Effector memory CD4-positive, alpha-beta T cell (primary cell): ENCODE results near the gene CFAP61.

Experiments
- DNase-seq, 3 donors: peaks; one replicate each; pipeline ENCODE4 v3.0.0-alpha.2; 2020
- H3K27ac ChIP-seq: 2 replicates; pipeline ENCODE4 v1.7.0; 2013; ENCODE audit warnings: mild to moderate bottlenecking, low read length, moderate library complexity; ENCODE audit not compliant: insufficient read depth, poor library complexity, severe bottlenecking
- H3K27me3 ChIP-seq: replicated peaks from 2 replicates; pipeline ENCODE4 v1.7.0; 2013; ENCODE audit warnings: mild to moderate bottlenecking, low read length; ENCODE audit not compliant: insufficient read depth, control insufficient read depth, poor library complexity, severe bottlenecking
- H3K36me3 ChIP-seq: 2 replicates; pipeline ENCODE4 v1.7.0; 2013; ENCODE audit warnings: mild to moderate bottlenecking, low read length, moderate library complexity; ENCODE audit not compliant: control insufficient read depth, insufficient read depth
- H3K4me1 ChIP-seq: 2 replicates; pipeline ENCODE4 v1.7.0; 2013; ENCODE audit warnings: low read length, mild to moderate bottlenecking; ENCODE audit not compliant: control insufficient read depth, insufficient read depth, poor library complexity, severe bottlenecking
- H3K4me3 ChIP-seq: 2 replicates; pipeline ENCODE4 v1.7.0; 2013; ENCODE audit warnings: low read length, low read depth, mild to moderate bottlenecking; ENCODE audit not compliant: insufficient read depth, poor library complexity, severe bottlenecking
- H3K9me3 ChIP-seq: 2 replicates; pipeline ENCODE4 v1.7.0; 2013; ENCODE audit warnings: mild to moderate bottlenecking, low read length, moderate library complexity; ENCODE audit not compliant: control insufficient read depth

CFAP61 gene

DNA sequence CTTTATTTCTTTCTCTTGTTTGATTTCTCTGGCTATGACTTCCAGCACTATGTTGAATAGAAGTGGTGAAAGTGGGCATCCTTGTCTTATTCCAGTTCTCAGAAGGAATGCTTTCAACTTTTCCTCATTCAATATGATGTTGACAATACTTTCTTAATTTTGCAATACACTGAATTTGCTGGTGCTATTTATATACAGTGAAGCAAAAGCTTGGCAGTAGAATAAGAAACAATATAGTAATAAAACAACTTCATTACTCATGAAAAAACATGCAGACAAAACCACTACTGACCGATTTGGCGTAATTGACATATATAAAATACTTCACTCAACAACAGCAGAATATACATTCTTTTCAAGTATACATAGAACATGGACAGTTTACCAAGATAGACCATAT is 96.4 kb downstream of the CFAP61 start:
- Histone ChIP-seq H3K36me3 (no peaks in the 10 kb centered on the region), H3K9me3 (no peaks in the 10 kb centered on the region), H3K27me3 (no peaks in the 10 kb centered on the region), H3K4me1 (no peaks in the 10 kb centered on the region), H3K4me3 (no peak overlapping the region), H3K27ac (no peak overlapping the region)
- no peak for DNase-seq

- Histone ChIP-seq H3K4me1 (no peaks in the 10 kb centered on the region), H3K27ac (no peak overlapping the region), H3K36me3 (no peaks in the 10 kb centered on the region), H3K27me3 (no peaks in the 10 kb centered on the region), H3K4me3 (no peak overlapping the region), H3K9me3 (no peaks in the 10 kb centered on the region)
- DNase-seq = no peak
Measured at GRCh38 chr20:20150241-20150640, 97.9 kb downstream of the CFAP61 start.

GRCh38 chr20:20160520-20160919 is 108.2 kb downstream of the CFAP61 start:
- no peak for DNase-seq
- H3K36me3 ChIP-seq = no peaks in the 10 kb centered on the region
- H3K4me1 ChIP-seq = no peaks in the 10 kb centered on the region
- H3K9me3 ChIP-seq = no peaks in the 10 kb centered on the region
- H3K27me3 ChIP-seq = no peaks in the 10 kb centered on the region
- no peak overlapping the region for H3K4me3 ChIP-seq
- H3K27ac ChIP-seq = no peak overlapping the region

- Histone ChIP-seq H3K4me1 (no peaks in the 10 kb centered on the region), H3K4me3 (no peak overlapping the region), H3K36me3 (no peaks in the 10 kb centered on the region), H3K27ac (no peak overlapping the region), H3K27me3 (no peaks in the 10 kb centered on the region), H3K9me3 (no peaks in the 10 kb centered on the region)
- DNase-seq = no peak
Measured at GRCh38 chr20:20161611-20162010, 109.3 kb downstream of the CFAP61 start.

DNA sequence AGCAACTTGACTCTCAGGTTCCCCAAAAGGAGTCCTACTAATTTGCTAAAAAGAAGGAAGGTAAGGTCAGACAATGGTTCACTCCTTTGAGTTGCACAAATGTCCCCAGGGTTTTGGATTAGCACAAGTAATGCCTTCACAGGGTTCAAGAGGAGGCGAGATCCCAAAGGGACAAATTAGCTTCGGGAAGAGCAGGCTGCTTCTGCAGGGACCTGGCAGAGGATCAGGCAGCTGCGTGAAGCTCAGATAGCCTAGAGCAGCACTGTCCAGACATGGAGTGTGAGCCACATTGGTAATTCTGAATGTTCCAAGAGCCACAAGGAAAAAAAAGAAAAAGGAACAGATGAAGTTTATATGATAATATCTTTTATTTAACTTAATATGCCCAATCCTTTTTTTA is 115.4 kb downstream of the CFAP61 start:
- no peak for DNase-seq
- Histone ChIP-seq H3K36me3 (no peaks in the 10 kb centered on the region), H3K27me3 (no peaks in the 10 kb centered on the region), H3K9me3 (no peaks in the 10 kb centered on the region), H3K27ac (no peak overlapping the region), H3K4me3 (no peak overlapping the region), H3K4me1 (no peaks in the 10 kb centered on the region)

DNA sequence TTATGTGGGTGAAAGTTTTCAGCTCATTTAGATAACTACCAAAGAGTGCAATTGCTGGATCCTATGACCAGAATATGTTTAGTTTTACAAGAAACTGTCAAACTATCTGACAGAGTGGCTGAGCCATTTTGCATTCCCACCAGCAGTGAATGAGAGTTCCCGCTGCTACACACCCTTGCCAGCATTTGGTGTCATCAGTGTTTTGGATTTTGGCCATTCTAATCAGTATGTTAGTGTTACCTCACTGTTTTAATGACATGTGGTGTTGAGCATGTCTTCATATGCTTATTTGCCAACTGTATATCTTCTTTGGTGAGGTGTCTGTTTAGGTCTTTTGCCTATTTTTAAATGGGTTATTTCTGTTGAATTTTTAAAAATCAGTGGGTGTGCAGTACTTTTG is 120.9 kb downstream of the CFAP61 start:
- no peak for DNase-seq
- Histone ChIP-seq H3K9me3 (no peaks in the 10 kb centered on the region), H3K36me3 (no peaks in the 10 kb centered on the region), H3K4me1 (no peaks in the 10 kb centered on the region), H3K27ac (no peak overlapping the region), H3K4me3 (no peak overlapping the region), H3K27me3 (no peaks in the 10 kb centered on the region)

- Histone ChIP-seq H3K27me3 (no peaks in the 10 kb centered on the region), H3K36me3 (no peaks in the 10 kb centered on the region), H3K4me1 (no peaks in the 10 kb centered on the region), H3K4me3 (no peak overlapping the region), H3K9me3 (no peaks in the 10 kb centered on the region), H3K27ac (no peak overlapping the region)
- no peak for DNase-seq
Measured at GRCh38 chr20:20174089-20174835, 121.9 kb downstream of the CFAP61 start.

- no peak overlapping the region for H3K27ac ChIP-seq
- no peak for DNase-seq
- H3K27me3 ChIP-seq = no peaks in the 10 kb centered on the region
- no peaks in the 10 kb centered on the region for H3K9me3 ChIP-seq
- no peak overlapping the region for H3K4me3 ChIP-seq
- H3K36me3 ChIP-seq = no peaks in the 10 kb centered on the region
- no peaks in the 10 kb centered on the region for H3K4me1 ChIP-seq
Measured at GRCh38 chr20:20181322-20181721, 129.0 kb downstream of the CFAP61 start.

DNA sequence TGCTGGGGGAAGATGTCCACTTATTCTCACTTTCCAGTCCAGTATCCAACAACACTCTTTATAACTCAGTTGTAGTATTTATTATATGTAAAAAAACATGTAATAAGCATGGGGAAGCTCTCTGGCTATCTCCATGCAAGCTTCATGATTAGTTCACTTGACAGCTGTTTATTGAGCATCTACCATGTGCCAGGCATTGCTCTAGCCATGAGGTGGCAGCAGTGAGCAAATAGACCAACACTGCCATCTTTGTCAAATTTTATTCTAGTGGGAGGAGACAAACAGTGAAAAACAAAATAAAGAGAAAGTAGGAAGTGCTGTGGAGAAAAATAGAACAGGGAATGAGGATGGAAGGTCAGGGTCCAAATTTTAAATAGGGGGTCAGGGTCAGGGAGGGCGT is 131.8 kb downstream of the CFAP61 start:
- no peak for DNase-seq
- no peak overlapping the region for H3K4me3 ChIP-seq
- H3K36me3 ChIP-seq = no peaks in the 10 kb centered on the region
- no peaks in the 10 kb centered on the region for H3K9me3 ChIP-seq
- no peaks in the 10 kb centered on the region for H3K4me1 ChIP-seq
- H3K27ac ChIP-seq = no peak overlapping the region
- no peaks in the 10 kb centered on the region for H3K27me3 ChIP-seq

GRCh38 chr20:20184706-20185105 is 132.4 kb downstream of the CFAP61 start:
- no peaks in the 10 kb centered on the region for H3K4me1 ChIP-seq
- no peak overlapping the region for H3K27ac ChIP-seq
- H3K9me3 ChIP-seq = no peaks in the 10 kb centered on the region
- no peak for DNase-seq
- H3K36me3 ChIP-seq = no peaks in the 10 kb centered on the region
- H3K4me3 ChIP-seq = no peak overlapping the region
- no peaks in the 10 kb centered on the region for H3K27me3 ChIP-seq
